HEK293 (cell line): Measurements from ENCODE around the gene HUNK.

ENCODE experiments used
- GLI2 ChIP-seq: fragments of 450-650 bp; formaldehyde crosslinking; IDR thresholded peaks from 2 replicates; pipeline ENCODE4; 2017; ENCODE audit warnings: missing biosample characterization, missing genetic modification characterization, low read depth, borderline replicate concordance
- GLIS1 ChIP-seq: fragments of 450-650 bp; formaldehyde crosslinking; IDR thresholded peaks from 2 replicates; pipeline ENCODE4 v1.5.1; 2016; ENCODE audit warnings: missing biosample characterization, missing genetic modification characterization
- HIC1 ChIP-seq: fragments of 450-650 bp; formaldehyde crosslinking; IDR thresholded peaks from 2 replicates; pipeline ENCODE4 v1.5.1; 2016; ENCODE audit warnings: missing biosample characterization, missing genetic modification characterization
- HOXA7 ChIP-seq: sonication (generic); formaldehyde crosslinking; IDR thresholded peaks from 2 replicates; pipeline ENCODE4 v1.8.1; 2022; ENCODE audit warnings: missing genetic modification reagents, borderline replicate concordance
- KLF10 ChIP-seq: fragments of 450-650 bp; IDR thresholded peaks from 2 replicates; pipeline ENCODE4 v1.5.1; 2018; ENCODE audit warnings: missing biosample characterization, mild to moderate bottlenecking, missing genetic modification characterization
- MEIS1 ChIP-seq: sonication (generic); formaldehyde crosslinking; IDR thresholded peaks from 2 replicates; pipeline ENCODE4 v1.8.1; 2022; ENCODE audit warnings: missing genetic modification reagents, mild to moderate bottlenecking, borderline replicate concordance
- PBX3 ChIP-seq: sonication (generic); formaldehyde crosslinking; IDR thresholded peaks from 2 replicates; pipeline ENCODE4 v1.8.1; 2022; ENCODE audit warnings: mild to moderate bottlenecking, moderate library complexity, missing genetic modification reagents
- REST ChIP-seq: fragments of 450-650 bp; formaldehyde crosslinking; IDR thresholded peaks from 2 replicates; pipeline ENCODE4 v1.5.1; 2016; ENCODE audit warnings: missing biosample characterization, missing genetic modification characterization
- SCRT1 ChIP-seq: fragments of 450-650 bp; formaldehyde crosslinking; IDR thresholded peaks from 2 replicates; pipeline ENCODE4 v1.5.1; 2016; ENCODE audit warnings: missing biosample characterization, missing genetic modification characterization, borderline replicate concordance
- ZBTB11 ChIP-seq: fragments of 450-650 bp; formaldehyde crosslinking; conservative IDR thresholded peaks from 2 replicates; pipeline ENCODE4 v1.5.1; 2016; ENCODE audit warnings: low read depth, missing biosample characterization, missing genetic modification characterization
- ZEB2 ChIP-seq: fragments of 450-650 bp; formaldehyde crosslinking; IDR thresholded peaks from 2 replicates; pipeline ENCODE4 v1.5.1; 2016; ENCODE audit warnings: missing biosample characterization, missing genetic modification characterization
- ZFP69B ChIP-seq: fragments of 450-650 bp; formaldehyde crosslinking; IDR thresholded peaks from 2 replicates; pipeline ENCODE4 v1.5.1; 2016; ENCODE audit warnings: missing biosample characterization, missing genetic modification characterization
- ZNF10 ChIP-seq: fragments of 450-650 bp; formaldehyde crosslinking; IDR thresholded peaks from 2 replicates; pipeline ENCODE4 v1.5.1; 2017; ENCODE audit warnings: missing biosample characterization, missing genetic modification characterization
- ZNF121 ChIP-seq: fragments of 450-650 bp; formaldehyde crosslinking; IDR thresholded peaks from 2 replicates; pipeline ENCODE4 v1.5.1; 2016; ENCODE audit warnings: missing biosample characterization, missing genetic modification characterization
- ZNF157 ChIP-seq: fragments of 450-650 bp; formaldehyde crosslinking; IDR thresholded peaks from 2 replicates; pipeline ENCODE4 v1.5.1; 2016; ENCODE audit warnings: missing biosample characterization, missing genetic modification characterization
- ZNF239 ChIP-seq: fragments of 450-650 bp; formaldehyde crosslinking; IDR thresholded peaks from 2 replicates; pipeline ENCODE4 v1.5.1; 2016; ENCODE audit warnings: missing biosample characterization, missing genetic modification characterization
- ZNF354C ChIP-seq: fragments of 450-650 bp; formaldehyde crosslinking; IDR thresholded peaks from 2 replicates; pipeline ENCODE4 v1.5.1; 2016; ENCODE audit warnings: missing biosample characterization, missing genetic modification characterization, low read depth, borderline replicate concordance
- ZNF416 ChIP-seq: fragments of 450-650 bp; formaldehyde crosslinking; IDR thresholded peaks from 2 replicates; pipeline ENCODE4 v1.5.1; 2016; ENCODE audit warnings: missing biosample characterization, missing genetic modification characterization
- ZNF426 ChIP-seq: fragments of 450-650 bp; formaldehyde crosslinking; IDR thresholded peaks from 2 replicates; pipeline ENCODE4 v1.5.1; 2017; ENCODE audit warnings: missing biosample characterization, missing genetic modification characterization, mild to moderate bottlenecking, inconsistent platforms, moderate library complexity
- ZNF473 ChIP-seq: fragments of 450-650 bp; formaldehyde crosslinking; IDR thresholded peaks from 2 replicates; pipeline ENCODE4 v1.5.1; 2017; ENCODE audit warnings: missing biosample characterization, missing genetic modification characterization
- ZNF501 ChIP-seq: fragments of 450-650 bp; formaldehyde crosslinking; IDR thresholded peaks from 2 replicates; pipeline ENCODE4 v1.5.1; 2016; ENCODE audit warnings: missing biosample characterization, missing genetic modification characterization
- ZNF529 ChIP-seq: fragments of 450-650 bp; formaldehyde crosslinking; IDR thresholded peaks from 2 replicates; pipeline ENCODE4 v1.5.1; 2017; ENCODE audit warnings: missing genetic modification characterization, missing biosample characterization; ENCODE audit not compliant: insufficient replicate concordance
- ZNF580 ChIP-seq: fragments of 450-650 bp; formaldehyde crosslinking; IDR thresholded peaks from 2 replicates; pipeline ENCODE4 v1.5.1; 2016; ENCODE audit warnings: missing biosample characterization, missing genetic modification characterization
- ZNF623 ChIP-seq: fragments of 450-650 bp; formaldehyde crosslinking; IDR thresholded peaks from 2 replicates; pipeline ENCODE4 v1.5.1; 2016; ENCODE audit warnings: missing biosample characterization, missing genetic modification characterization
- ZNF629 ChIP-seq: fragments of 450-650 bp; formaldehyde crosslinking; IDR thresholded peaks from 2 replicates; pipeline ENCODE4 v1.5.1; 2017; ENCODE audit warnings: missing biosample characterization, missing genetic modification characterization
- ZNF664 ChIP-seq: fragments of 450-650 bp; formaldehyde crosslinking; IDR thresholded peaks from 2 replicates; pipeline ENCODE4 v1.5.1; 2016; ENCODE audit warnings: missing biosample characterization, missing genetic modification characterization
- ZNF670 ChIP-seq: fragments of 450-650 bp; formaldehyde crosslinking; IDR thresholded peaks from 2 replicates; pipeline ENCODE4 v1.5.1; 2016; ENCODE audit warnings: missing biosample characterization, missing genetic modification characterization, low read depth
- ZNF747 ChIP-seq: fragments of 450-650 bp; formaldehyde crosslinking; IDR thresholded peaks from 2 replicates; pipeline ENCODE4 v1.5.1; 2016; ENCODE audit warnings: missing biosample characterization, missing genetic modification characterization
- ZNF785 ChIP-seq: fragments of 450-650 bp; formaldehyde crosslinking; IDR thresholded peaks from 2 replicates; pipeline ENCODE4 v1.5.1; 2016; ENCODE audit warnings: missing biosample characterization, missing genetic modification characterization

HUNK gene

GRCh38 chr21:31872452-31873274, at the start of gene HUNK (continued):
- TF ChIP-seq REST (tag by site-specific recombination) (no peak), ZNF623 (tag by site-specific recombination) (no peak), ZNF239 (no peak), ZNF664 (tag by site-specific recombination) (no peak), ZNF416 (tag by site-specific recombination) (no peak), ZNF670 (tag by site-specific recombination) (no peak), GLIS1 (peak; percentile 90), ZNF354C (tag by site-specific recombination) (no peak), ZNF121 (tag by site-specific recombination) (no peak), KLF10 (no peak), HIC1 (tag by site-specific recombination) (no peak), ZNF157 (tag by site-specific recombination) (no peak), ZNF629 (tag by site-specific recombination) (peak; percentile 41), ZNF501 (tag by site-specific recombination) (no peak), ZBTB11 (no peak; the same call in none of the 2 replicates), GLI2 (tag by site-specific recombination) (no peak), ZFP69B (0 out of 2 replicates have a peak, but pooled peaks have one; percentile 14), SCRT1 (tag by site-specific recombination) (no peak), ZNF580 (tag by site-specific recombination) (no peak), ZNF747 (tag by site-specific recombination) (no peak), ZNF10 (tag by site-specific recombination) (no peak), ZNF529 (no peak), MEIS1 (CRISPR knock-in tag) (no peak), ZNF473 (tag by site-specific recombination) (no peak), HOXA7 (CRISPR knock-in tag) (no peak), ZNF426 (tag by site-specific recombination) (no peak), PBX3 (no peak), ZEB2 (tag by site-specific recombination) (peak; percentile 90), ZNF785 (no peak)
